ENCODE data around the gene KIAA0586.

GRCh38 chr14:58555647-58556046 is 128.1 kb downstream of the KIAA0586 start:
- TF ChIP-seq REST (IDR thresholded peaks at IDR 0.05; ENCODE audit: low read depth, low read length): no peak
- TF ChIP-seq CTCF (IDR thresholded peaks at IDR 0.05 in 2 of 3, conservative IDR thresholded peaks at IDR 0.05 in 1 of 3; ENCODE audit: control insufficient read depth in 2 of 3, extremely low read depth in 1 of 3, insufficient read depth in 1 of 3, low read depth in 3 of 3, low read length in 3 of 3): no peak
- no peak for TF ChIP-seq RFX5 (IDR thresholded peaks at IDR 0.05; ENCODE audit: low read depth, low read length)
- no peak for TF ChIP-seq NBN (IDR thresholded peaks at IDR 0.05)
- no peak for TF ChIP-seq BCLAF1 (IDR thresholded peaks at IDR 0.05)
- no peak for TF ChIP-seq ESRRA (IDR thresholded peaks at IDR 0.05; ENCODE audit: low read length)
- TF ChIP-seq JUND (IDR thresholded peaks at IDR 0.05; ENCODE audit: low read depth, low read length): no peak
- no peak for TF ChIP-seq BHLHE40 (IDR thresholded peaks at IDR 0.05; ENCODE audit: borderline replicate concordance in 1 of 2, low read depth in 2 of 2, low read length in 1 of 2)
- no peak for TF ChIP-seq RAD51 (IDR thresholded peaks at IDR 0.05)
- TF ChIP-seq EP300 (IDR thresholded peaks at IDR 0.05; ENCODE audit: borderline replicate concordance in 1 of 2, control insufficient read depth in 1 of 2, low read depth in 2 of 2, low read length in 2 of 2): no peak
- TF ChIP-seq MYC (IDR thresholded peaks at IDR 0.05; ENCODE audit: insufficient read depth, insufficient read length, insufficient replicate concordance, low read length, severe bottlenecking): no peak
- TF ChIP-seq SMAD5 (IDR thresholded peaks at IDR 0.05; ENCODE audit: low read depth): no peak
- TF ChIP-seq YY1 (IDR thresholded peaks at IDR 0.05; ENCODE audit: low read depth, low read length): no peak

Data from GM12878 (cell line).